ENCODE results near the gene SRP9.

- TF ChIP-seq CTCF (IDR thresholded peaks at IDR 0.05), result no peak
- no peak for TF ChIP-seq POLR2A (IDR thresholded peaks at IDR 0.05)
Observed at GRCh38 chr1:225818229-225818628, 40.6 kb downstream of the SRP9 start.
